Measurements from ENCODE around the gene CGREF1. TPM values are rescaled to one million over a fixed set of nuclear protein-coding genes. Genes with fewer than 3 reads are reported as not detected.
A peak's percentile ranks its signal among the peaks of the same experiment; 100 is the strongest.

The CGREF1 gene
- total and polyA plus RNA-seq, 7 donors: 0.68 to 2.6 (median 1.1) TPM; not detected in 2

GRCh38 chr2:27148801-27149439 lies 30.0 kb upstream of the CGREF1 start, which contains the start of gene TCF23:
TSS of gene TCF23 (plus strand) at chr2:27149004. CDS start at chr2:27149134, 130 bp downstream.
- no peaks in the 10 kb centered on the region for H3K36me3 ChIP-seq
- intact Hi-C loops (cut with DNase I): no loop called here
- H3K27ac ChIP-seq: no peak within 1 kb of the TSS
- no peaks in the 10 kb centered on the region for H3K9me3 ChIP-seq
- DNase-seq: peak; percentile 28
- WGBS, 2 donors: 79 to 86% methylated on average over 12 of the region's 12 CpGs
- TF ChIP-seq CTCF (IDR thresholded peaks at IDR 0.05) (no peak), POLR2A (IDR thresholded peaks at IDR 0.05) (no peak), POLR2AphosphoS5 (IDR thresholded peaks at IDR 0.05) (no peak), EP300 (IDR thresholded peaks at IDR 0.05) (no peak)
- peaks cover 0 to 6% (median 0%) of the 10 kb centered on the region in 3 donors for H3K27me3 ChIP-seq
- H3K4me1 ChIP-seq: no peaks in the 10 kb centered on the region
- H3K4me3 ChIP-seq: no peak within 1 kb of the TSS

- WGBS, 2 donors: 93 to 95% methylated on average over 8 of the region's 8 CpGs
- Histone ChIP-seq H3K27ac (no peak overlapping the region), H3K36me3 (no peaks in the 10 kb centered on the region), H3K9me3 (no peaks in the 10 kb centered on the region), H3K4me3 (no peak overlapping the region), H3K27me3 (peaks cover 0 to 6% (median 0%) of the 10 kb centered on the region in 3 donors), H3K4me1 (no peaks in the 10 kb centered on the region)
- no peak for DNase-seq
- TF ChIP-seq POLR2A (IDR thresholded peaks at IDR 0.05) (no peak), POLR2AphosphoS5 (IDR thresholded peaks at IDR 0.05) (no peak), CTCF (IDR thresholded peaks at IDR 0.05) (no peak), EP300 (IDR thresholded peaks at IDR 0.05) (no peak)
- intact Hi-C loops (cut with DNase I): no loop called here
Observed at GRCh38 chr2:27147935-27148334, 29.0 kb upstream of the CGREF1 start.

GRCh38 chr2:27145682-27146081 lies 26.8 kb upstream of the CGREF1 start:
- Histone ChIP-seq H3K4me3 (no peak overlapping the region), H3K27ac (no peak overlapping the region), H3K27me3 (peaks cover 0 to 6% (median 0%) of the 10 kb centered on the region in 3 donors), H3K4me1 (no peaks in the 10 kb centered on the region), H3K36me3 (no peaks in the 10 kb centered on the region), H3K9me3 (no peaks in the 10 kb centered on the region)
- TF ChIP-seq CTCF (IDR thresholded peaks at IDR 0.05) (no peak), POLR2AphosphoS5 (IDR thresholded peaks at IDR 0.05) (no peak), POLR2A (IDR thresholded peaks at IDR 0.05) (no peak), EP300 (IDR thresholded peaks at IDR 0.05) (no peak)
- intact Hi-C loops (cut with DNase I): no loop called here
- no peak for DNase-seq
- WGBS, 2 donors: 61 to 83% methylated on average over 2 of the region's 2 CpGs

GRCh38 chr2:27143285-27143684 lies 24.4 kb upstream of the CGREF1 start:
- WGBS, 2 donors: 70 to 83% methylated on average over 1 of the region's 1 CpG
- TF ChIP-seq POLR2A (IDR thresholded peaks at IDR 0.05) (no peak), CTCF (IDR thresholded peaks at IDR 0.05) (no peak), POLR2AphosphoS5 (IDR thresholded peaks at IDR 0.05) (no peak), EP300 (IDR thresholded peaks at IDR 0.05) (no peak)
- Histone ChIP-seq H3K4me3 (no peak overlapping the region), H3K4me1 (no peaks in the 10 kb centered on the region), H3K27ac (no peak overlapping the region), H3K27me3 (no peaks in the 10 kb centered on the region), H3K9me3 (no peaks in the 10 kb centered on the region), H3K36me3 (no peaks in the 10 kb centered on the region)
- no peak for DNase-seq
- intact Hi-C loops (cut with DNase I): no loop called here

- TF ChIP-seq POLR2A (IDR thresholded peaks at IDR 0.05): no peak
- TF ChIP-seq POLR2AphosphoS5 (IDR thresholded peaks at IDR 0.05): no peak
- no peak for TF ChIP-seq EP300 (IDR thresholded peaks at IDR 0.05)
- TF ChIP-seq CTCF (IDR thresholded peaks at IDR 0.05): no peak
- H3K36me3 ChIP-seq: no peaks in the 10 kb centered on the region
- 74 to 76% methylated on average over 4 of the region's 4 CpGs for WGBS, 2 donors
- H3K4me1 ChIP-seq: no peaks in the 10 kb centered on the region
- no peak within 1 kb of the TSS for H3K27ac ChIP-seq
- intact Hi-C loops (cut with DNase I): no loop called here
- no peak within 1 kb of the TSS for H3K4me3 ChIP-seq
- H3K27me3 ChIP-seq: no peaks in the 10 kb centered on the region
- no peaks in the 10 kb centered on the region for H3K9me3 ChIP-seq
- no peak for DNase-seq
Observed at GRCh38 chr2:27139310-27139709, 20.4 kb upstream of the CGREF1 start, which contains the start of gene PRR30. TSS of gene PRR30 (minus strand) at chr2:27139410. CDS start at chr2:27138329, 1,081 bp downstream.

All from sigmoid colon (tissue), 7 donors.